Ishikawa (cell line): Measurements from ENCODE around the gene AKAP8L.

Experiments
- CEBPB ChIP-seq: IDR thresholded peaks from 2 replicates; pipeline ENCODE4 v1.6.1; 2012
- CREB1 ChIP-seq: IDR thresholded peaks from 2 replicates; pipeline ENCODE4 v1.6.1; 2012; ENCODE audit warnings: low read depth
- EGR1 ChIP-seq: IDR thresholded peaks from 2 replicates; pipeline ENCODE4 v1.6.1; 2012
- EP300 ChIP-seq: IDR thresholded peaks from 2 replicates; pipeline ENCODE4 v1.6.1; 2012; ENCODE audit warnings: borderline replicate concordance
- RAD21 ChIP-seq: IDR thresholded peaks from 2 replicates; pipeline ENCODE4 v1.6.1; 2012; ENCODE audit warnings: low read depth
- REST ChIP-seq: IDR thresholded peaks from 2 replicates; pipeline ENCODE4 v1.6.1; 2012; ENCODE audit warnings: low read depth, mild to moderate bottlenecking
- TAF1 ChIP-seq: IDR thresholded peaks from 2 replicates; pipeline ENCODE4 v1.6.1; 2012; ENCODE audit warnings: low read depth, mild to moderate bottlenecking
- TF ChIP-seq, protein P1 (sequence below): IDR thresholded peaks from 2 replicates; pipeline ENCODE4 v1.6.1; 2012

DNA sequence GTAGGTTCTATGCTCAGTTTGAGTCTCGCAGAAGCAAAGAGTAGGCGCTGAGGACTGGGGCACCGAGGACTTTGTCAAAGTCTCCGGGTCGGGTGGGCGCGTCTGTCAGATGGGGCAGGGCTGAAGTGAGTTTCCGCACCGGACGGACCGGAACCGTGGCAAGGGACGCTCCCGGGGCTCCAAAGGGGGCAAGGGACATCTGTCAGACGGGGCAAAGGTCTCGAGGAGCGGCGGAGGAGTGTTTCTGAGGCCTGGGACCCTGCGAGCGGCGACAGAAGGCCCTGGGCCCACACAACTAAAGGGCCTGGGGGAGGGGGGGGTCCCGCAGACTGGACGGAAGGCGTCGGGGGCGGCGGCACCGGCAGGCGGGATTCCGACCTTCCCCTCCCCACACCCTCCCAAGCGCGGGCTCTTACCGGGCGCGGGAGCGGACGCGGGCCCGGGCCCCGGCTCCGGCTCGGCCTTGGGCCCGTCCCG, 13.3 kb upstream of the AKAP8L start:
- no peak for TF ChIP-seq REST
- no peak for TF ChIP-seq CEBPB
- TF ChIP-seq CREB1 = no peak
- no peak for TF ChIP-seq EP300
- TF ChIP-seq, protein P1, sequence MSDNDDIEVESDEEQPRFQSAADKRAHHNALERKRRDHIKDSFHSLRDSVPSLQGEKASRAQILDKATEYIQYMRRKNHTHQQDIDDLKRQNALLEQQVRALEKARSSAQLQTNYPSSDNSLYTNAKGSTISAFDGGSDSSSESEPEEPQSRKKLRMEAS = no peak
- no peak for TF ChIP-seq TAF1
- TF ChIP-seq EGR1 = no peak
- no peak for TF ChIP-seq RAD21
